ENCODE data around the gene TRIO.

The TRIO gene

DNA sequence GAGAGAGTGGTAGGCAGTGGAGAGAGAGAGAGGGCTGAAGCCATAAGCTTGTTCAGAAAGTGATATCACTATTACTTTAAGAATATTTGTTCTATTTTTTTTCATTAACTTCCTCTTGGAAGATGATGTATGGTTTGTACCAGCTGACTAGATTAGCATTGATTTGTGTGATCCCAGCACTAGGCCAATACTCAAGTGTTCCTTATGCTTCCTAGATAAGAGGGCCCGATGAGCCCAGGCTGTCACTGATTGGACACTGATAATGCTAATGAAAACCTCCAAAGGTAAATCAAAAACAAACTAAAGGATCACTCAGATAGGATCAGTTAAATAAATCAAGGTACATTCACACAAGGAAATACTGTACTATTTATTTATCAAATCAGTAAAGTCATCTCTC is 385.8 kb downstream of the TRIO start:
- no peak overlapping the region for H3K4me3 ChIP-seq (ENCODE audit: low read depth, low read length)
- DNase-seq (ENCODE audit: low read depth): peak; percentile 99
- TF ChIP-seq, protein P1, sequence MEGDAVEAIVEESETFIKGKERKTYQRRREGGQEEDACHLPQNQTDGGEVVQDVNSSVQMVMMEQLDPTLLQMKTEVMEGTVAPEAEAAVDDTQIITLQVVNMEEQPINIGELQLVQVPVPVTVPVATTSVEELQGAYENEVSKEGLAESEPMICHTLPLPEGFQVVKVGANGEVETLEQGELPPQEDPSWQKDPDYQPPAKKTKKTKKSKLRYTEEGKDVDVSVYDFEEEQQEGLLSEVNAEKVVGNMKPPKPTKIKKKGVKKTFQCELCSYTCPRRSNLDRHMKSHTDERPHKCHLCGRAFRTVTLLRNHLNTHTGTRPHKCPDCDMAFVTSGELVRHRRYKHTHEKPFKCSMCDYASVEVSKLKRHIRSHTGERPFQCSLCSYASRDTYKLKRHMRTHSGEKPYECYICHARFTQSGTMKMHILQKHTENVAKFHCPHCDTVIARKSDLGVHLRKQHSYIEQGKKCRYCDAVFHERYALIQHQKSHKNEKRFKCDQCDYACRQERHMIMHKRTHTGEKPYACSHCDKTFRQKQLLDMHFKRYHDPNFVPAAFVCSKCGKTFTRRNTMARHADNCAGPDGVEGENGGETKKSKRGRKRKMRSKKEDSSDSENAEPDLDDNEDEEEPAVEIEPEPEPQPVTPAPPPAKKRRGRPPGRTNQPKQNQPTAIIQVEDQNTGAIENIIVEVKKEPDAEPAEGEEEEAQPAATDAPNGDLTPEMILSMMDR (IDR thresholded peaks at IDR 0.05; ENCODE audit: control insufficient read depth, extremely low read depth, insufficient read depth): no peak

DNA sequence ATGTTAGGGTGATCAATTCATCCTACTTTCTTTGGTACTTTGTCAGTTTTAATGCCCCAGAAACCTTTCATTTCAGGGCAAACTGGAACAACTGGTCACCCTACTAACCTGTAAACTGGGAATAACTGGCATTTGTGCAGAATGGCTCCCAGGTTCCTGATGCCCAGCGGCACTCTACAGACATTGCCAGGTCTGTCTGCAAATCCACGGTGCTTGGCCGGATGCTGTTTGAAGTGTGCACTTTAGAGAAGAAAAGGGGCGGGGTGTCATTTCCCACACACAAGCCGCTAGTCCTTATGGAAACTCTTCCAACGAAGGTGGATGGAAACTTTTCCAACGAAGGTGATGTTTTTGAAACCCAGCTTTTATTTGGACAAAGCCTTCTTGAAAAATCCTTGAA is 388.5 kb downstream of the TRIO start:
- no peak overlapping the region for H3K4me3 ChIP-seq (ENCODE audit: low read depth, low read length)
- DNase-seq (ENCODE audit: low read depth): peak; percentile 61
- TF ChIP-seq, protein P1 (IDR thresholded peaks at IDR 0.05; ENCODE audit: control insufficient read depth, extremely low read depth, insufficient read depth): no peak

DNA sequence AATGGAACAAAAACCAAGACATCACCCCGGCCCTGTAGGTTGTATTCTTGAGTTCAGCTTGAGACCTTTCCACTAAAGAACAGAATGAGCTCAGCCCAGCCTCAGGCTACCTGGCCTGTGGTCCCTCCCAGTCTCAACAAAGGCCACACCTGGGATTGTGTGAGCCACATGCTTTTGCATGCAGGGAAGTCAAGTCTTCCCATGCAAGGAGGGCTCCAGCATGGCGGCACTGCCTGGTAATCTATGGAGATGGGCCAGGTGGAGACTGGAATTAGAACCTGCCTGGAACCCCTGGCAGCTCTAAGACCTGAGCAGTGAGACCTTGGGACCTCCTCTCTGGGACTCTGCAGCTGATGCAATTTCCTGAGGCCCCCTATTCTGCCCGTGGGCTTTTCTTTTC is 389.0 kb downstream of the TRIO start:
- TF ChIP-seq, protein P1 (IDR thresholded peaks at IDR 0.05; ENCODE audit: control insufficient read depth, extremely low read depth, insufficient read depth): no peak
- H3K4me3 ChIP-seq (ENCODE audit: low read depth, low read length): no peak overlapping the region
- DNase-seq (ENCODE audit: low read depth): no peak

DNA sequence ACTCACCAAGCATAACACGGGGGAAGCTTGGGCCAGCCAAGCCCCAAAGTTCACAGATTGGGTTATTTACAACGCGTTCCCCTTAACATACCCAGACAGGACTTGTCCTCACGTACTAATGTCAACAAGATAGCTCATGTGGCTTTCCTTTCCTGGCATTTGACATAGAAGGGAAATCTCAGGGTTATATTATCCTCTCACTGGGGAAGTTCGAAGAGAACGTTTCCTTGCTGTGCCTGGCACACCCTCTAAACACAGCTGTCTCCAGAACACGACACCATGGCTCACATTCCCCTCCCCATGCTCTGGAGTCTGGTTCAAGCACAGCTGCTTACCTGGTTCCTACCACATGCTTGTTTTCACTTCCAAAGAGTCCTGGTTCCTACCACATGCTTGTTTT is 391.6 kb downstream of the TRIO start:
- TF ChIP-seq, protein P1 (IDR thresholded peaks at IDR 0.05; ENCODE audit: control insufficient read depth, extremely low read depth, insufficient read depth): no peak
- no peak overlapping the region for H3K4me3 ChIP-seq (ENCODE audit: low read depth, low read length)
- DNase-seq (ENCODE audit: low read depth): no peak

DNA sequence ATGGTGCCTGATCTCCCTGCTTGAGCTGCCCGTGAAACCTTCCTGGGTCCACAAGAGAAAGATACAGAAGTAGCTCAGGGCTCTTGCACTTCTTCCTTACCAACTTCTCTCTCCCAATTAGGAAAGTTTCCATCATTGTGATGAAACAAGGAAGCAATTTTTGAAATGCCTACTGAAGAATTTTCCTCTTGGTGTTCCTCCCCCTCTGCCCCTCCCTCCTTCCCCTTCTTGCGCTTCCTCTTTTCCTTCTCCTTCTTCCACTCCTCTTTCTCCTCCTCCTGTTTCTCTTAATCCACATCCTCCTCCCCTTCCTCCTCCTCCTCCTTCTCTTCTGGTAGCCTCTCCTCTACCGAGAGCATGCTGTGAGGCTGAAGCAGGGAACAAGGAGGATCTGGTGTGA is 402.2 kb downstream of the TRIO start:
- DNase-seq (ENCODE audit: low read depth): no peak
- TF ChIP-seq, protein P1 (IDR thresholded peaks at IDR 0.05; ENCODE audit: control insufficient read depth, extremely low read depth, insufficient read depth): no peak
- H3K4me3 ChIP-seq (ENCODE audit: low read depth, low read length): no peak overlapping the region

DNA sequence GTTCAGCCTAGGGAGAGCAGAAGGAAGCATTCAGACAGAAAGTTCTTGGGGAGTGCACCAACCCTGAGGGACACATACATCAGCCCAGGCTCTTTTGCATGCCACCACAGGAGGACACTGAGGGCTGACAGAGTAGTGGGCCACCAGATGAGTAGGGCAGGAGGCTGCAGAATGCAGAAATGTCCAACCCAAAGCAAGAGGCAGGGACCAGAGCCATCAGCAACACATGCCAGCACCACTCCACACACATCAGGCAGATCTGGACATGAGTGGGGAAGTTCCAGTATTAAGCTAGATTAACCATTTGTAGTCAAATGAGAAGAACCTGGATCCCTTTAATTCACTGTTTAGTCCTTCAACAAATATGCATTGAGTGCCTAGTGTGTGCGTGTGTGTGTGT is 402.7 kb downstream of the TRIO start:
- DNase-seq (ENCODE audit: low read depth): no peak
- H3K4me3 ChIP-seq (ENCODE audit: low read depth, low read length): no peak overlapping the region
- TF ChIP-seq, protein P1 (IDR thresholded peaks at IDR 0.05; ENCODE audit: control insufficient read depth, extremely low read depth, insufficient read depth): no peak

DNA sequence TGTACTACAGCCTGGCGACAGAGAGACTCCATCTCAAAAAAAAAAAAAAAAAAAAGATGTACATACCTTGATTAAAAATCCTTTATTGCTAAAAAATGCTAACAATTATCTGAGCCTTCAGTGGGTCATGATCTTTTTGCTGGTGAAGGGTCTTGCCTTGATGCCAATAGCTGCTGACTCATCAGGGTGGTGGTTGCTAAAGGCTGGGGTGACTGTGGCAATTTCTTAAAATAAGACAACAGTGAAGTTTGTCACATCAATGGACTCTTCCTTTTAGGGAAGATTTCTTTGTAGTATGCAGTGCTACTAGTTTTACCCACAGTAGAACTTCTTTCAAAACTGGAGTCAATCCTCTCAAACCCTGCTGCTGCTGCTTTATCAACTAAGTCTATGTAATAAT is 404.5 kb downstream of the TRIO start:
- no peak overlapping the region for H3K4me3 ChIP-seq (ENCODE audit: low read depth, low read length)
- TF ChIP-seq, protein P1 (IDR thresholded peaks at IDR 0.05; ENCODE audit: control insufficient read depth, extremely low read depth, insufficient read depth): no peak
- no peak for DNase-seq (ENCODE audit: low read depth)
